Heart left ventricle (tissue), 16 donors: ENCODE results near the gene NUDT16L1. TPM values are rescaled to one million over a fixed set of nuclear protein-coding genes. Genes with fewer than 3 reads are reported as not detected.
A peak's percentile ranks its signal among the peaks of the same experiment; 100 is the strongest.

Experiments used
- ATAC-seq, 4 donors: fragments of 200-7000 bp; cut with Tn5 transposase; one replicate each; pipeline ENCODE4 v1.9.1; 2020 to 2022; ENCODE audit warnings: moderate library complexity in 4 of 4, mild to moderate bottlenecking in 3 of 4, moderate number of reproducible peaks in 1 of 4
- DNase-seq, 5 donors: peaks; one replicate each; pipeline ENCODE4 v3.0.0-alpha.2; 2020
- H3K27ac ChIP-seq, 12 donors: fragments of 200-600 bp; sonication (generic) in 4 of 12; one replicate each; pipeline versions ENCODE4 v1.5.0 to v1.8.0; 2016 to 2022; ENCODE audit warnings: mild to moderate bottlenecking in 2 of 12
- H3K27me3 ChIP-seq, 9 donors: fragments of 200-600 bp; sonication (generic) in 2 of 9; one replicate each; pipeline versions ENCODE4 v1.5.1 to v1.8.0; 2016 to 2022; ENCODE audit warnings: mild to moderate bottlenecking in 3 of 9
- H3K36me3 ChIP-seq, 9 donors: fragments of 200-600 bp; sonication (generic) in 2 of 9; one replicate each; pipeline versions ENCODE4 v1.5.0 to v1.8.0; 2018 to 2022; ENCODE audit warnings: mild to moderate bottlenecking in 2 of 9
- H3K4me1 ChIP-seq, 12 donors: fragments of 200-600 bp; sonication (generic) in 4 of 12; one replicate each; pipeline versions ENCODE4 v1.5.0 to v1.8.0; 2016 to 2022; ENCODE audit warnings: mild to moderate bottlenecking in 3 of 12
- H3K4me3 ChIP-seq, 12 donors: fragments of 200-600 bp; sonication (generic) in 4 of 12; one replicate each; pipeline versions ENCODE4 v1.5.0 to v1.8.0; 2017 to 2022; ENCODE audit warnings: mild to moderate bottlenecking in 9 of 12, moderate library complexity in 4 of 12
- H3K9me3 ChIP-seq, 12 donors: fragments of 200-600 bp; sonication (generic) in 4 of 12; one replicate each; pipeline versions ENCODE4 v1.5.0 to v1.8.0; 2016 to 2022; ENCODE audit warnings: mild to moderate bottlenecking in 1 of 12
- POLR2A ChIP-seq, 2 donors: fragments of 450-650 bp; IDR thresholded peaks; one replicate each; pipeline ENCODE4 v1.6.1; 2017; ENCODE audit warnings: antibody characterized with exemption in 2 of 2, mild to moderate bottlenecking in 2 of 2, moderate library complexity in 2 of 2
- WGBS, 4 donors: extraction: QIAGEN DNeasy Blood & Tissue Kit in 2 of 4; methylation state at CpG; one replicate each; pipeline versions ENCODE4 v1.1.5 to v1.1.7; 2013 to 2018; 5-methylcytosine and 5-hydroxymethylcytosine counted together
- intact Hi-C, 10 donors: fragments of 100-400 bp; cut with DNase I; formaldehyde crosslinking; loops; one replicate each; pipeline versions ENCODE4 v1.11.1 to v1.14.2; 2022
- polyA plus RNA-seq, 2 donors: library from polyadenylated mRNA; stranded (reverse); fragments of 200-250 nt; gene quantifications; one replicate each; pipeline ENCODE4 v1.2.3, GENCODE V29; 2013
- total RNA-seq, 9 donors: library from RNA; depleted of rRNA in 2 of 9; stranded (reverse); fragments of >200 nt in 2 of 9; fragmentation: NEBNext Ultra II Directional in 3 of 9; extraction: Animal tissue kit (Norgen Biotek cat#: 25700) in 3 of 9; gene quantifications; one replicate each; pipeline versions ENCODE4 v1.1.0 to v1.2.4, GENCODE V29; 2016 to 2023
- TF ChIP-seq, protein P1 (sequence below), 12 donors: fragments of 200-600 bp; sonication (generic) in 4 of 12; IDR thresholded peaks; one replicate each; pipeline versions ENCODE4 v1.5.0 to v1.8.0; 2018 to 2022; ENCODE audit warnings: antibody characterized with exemption in 12 of 12, mild to moderate bottlenecking in 5 of 12
- donor health status: ischemic (EF 13 %, LVEDD 7.1; RV severe dilation, severe dysfunction).
- donor health status: healthy with polysubstance abuse.
- donor health status: DM: no; HTN: yes; CAD: no.
- donor health status: DM: no; HTN: no; CAD: no.
- donor health status: ischemic (EF 25% LVEDD 6.9; RV normal size, moderate dysfunction).
- donor health status: ischemic (EF 25% LVEDD 5.7; RV mildly dilated, moderate dysfunction).
- donor health status: healthy.
- donor health status: DM: yes; HTN: yes; CAD: no.
- donor health status: ischemic (EF 35%, LVEDD 5.7; RV mildly dilated, moderate dysfunction).
- donor health status: nonischemic (EF 11% LVEDD 7.7; RV severe dilation, severe dysfunction).
- donor health status: DM: yes; HTN: yes; CAD: no.
- donor health status: PGD.
- donor health status: ischemic (EF 29% LVEDD 5.4; RV normal size, mild dysfunction).
- donor health status: nonischemic (EF 23%, LVEDD 6.1; RV moderate dilation, normal function).

NUDT16L1 gene
- total and polyA plus RNA-seq, 11 donors, result 33.1 to 65.2 (median 47.5) TPM

DNA sequence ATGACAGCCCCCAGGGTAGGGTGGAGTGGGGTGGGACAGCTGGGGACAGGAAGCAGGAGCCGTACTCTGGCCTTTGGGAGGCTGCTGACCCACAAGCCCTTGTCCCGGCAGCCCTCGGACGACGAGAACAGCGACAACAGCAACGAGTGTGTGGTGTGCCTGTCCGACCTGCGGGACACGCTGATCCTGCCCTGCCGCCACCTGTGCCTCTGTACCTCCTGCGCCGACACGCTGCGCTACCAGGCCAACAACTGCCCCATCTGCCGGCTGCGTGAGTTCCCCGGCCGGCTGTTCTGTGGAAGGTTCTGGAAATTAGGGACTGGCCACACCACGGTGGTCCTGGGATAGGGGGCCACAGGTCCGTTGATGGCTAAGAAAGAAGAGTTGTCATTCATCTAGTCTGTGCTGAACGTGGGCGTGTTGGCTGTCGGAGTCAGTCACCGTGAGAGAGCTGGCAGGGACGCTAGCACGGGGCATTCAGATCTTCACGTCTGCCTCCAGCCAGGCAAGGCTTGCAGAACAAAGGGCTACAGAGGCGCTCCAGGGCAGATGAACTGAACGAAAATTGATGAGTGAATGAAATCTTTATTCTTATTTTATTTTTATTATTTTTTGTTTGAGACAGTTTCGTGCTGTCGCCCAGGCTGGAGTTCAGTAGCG is 19.8 kb upstream of the NUDT16L1 start:
- Histone ChIP-seq H3K9me3 (no peaks in the 10 kb centered on the region), H3K36me3 (peaks cover 0 to 84% (median 59%) of the 10 kb centered on the region in 9 donors), H3K4me3 (no peak overlapping the region), H3K27me3 (no peaks in the 10 kb centered on the region), H3K27ac (no peak overlapping the region), H3K4me1 (peaks cover 0 to 25% (median 8%) of the 10 kb centered on the region in 12 donors)
- intact Hi-C loops, result no loop called here
- TF ChIP-seq, protein P1, sequence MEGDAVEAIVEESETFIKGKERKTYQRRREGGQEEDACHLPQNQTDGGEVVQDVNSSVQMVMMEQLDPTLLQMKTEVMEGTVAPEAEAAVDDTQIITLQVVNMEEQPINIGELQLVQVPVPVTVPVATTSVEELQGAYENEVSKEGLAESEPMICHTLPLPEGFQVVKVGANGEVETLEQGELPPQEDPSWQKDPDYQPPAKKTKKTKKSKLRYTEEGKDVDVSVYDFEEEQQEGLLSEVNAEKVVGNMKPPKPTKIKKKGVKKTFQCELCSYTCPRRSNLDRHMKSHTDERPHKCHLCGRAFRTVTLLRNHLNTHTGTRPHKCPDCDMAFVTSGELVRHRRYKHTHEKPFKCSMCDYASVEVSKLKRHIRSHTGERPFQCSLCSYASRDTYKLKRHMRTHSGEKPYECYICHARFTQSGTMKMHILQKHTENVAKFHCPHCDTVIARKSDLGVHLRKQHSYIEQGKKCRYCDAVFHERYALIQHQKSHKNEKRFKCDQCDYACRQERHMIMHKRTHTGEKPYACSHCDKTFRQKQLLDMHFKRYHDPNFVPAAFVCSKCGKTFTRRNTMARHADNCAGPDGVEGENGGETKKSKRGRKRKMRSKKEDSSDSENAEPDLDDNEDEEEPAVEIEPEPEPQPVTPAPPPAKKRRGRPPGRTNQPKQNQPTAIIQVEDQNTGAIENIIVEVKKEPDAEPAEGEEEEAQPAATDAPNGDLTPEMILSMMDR (IDR thresholded peaks at IDR 0.05), result no peak
- no peak for TF ChIP-seq POLR2A (IDR thresholded peaks at IDR 0.05)
- no peak for ATAC-seq
- DNase-seq, result peak in 1 of 5 donors; percentile 65
- 85 to 93% (median 92%) methylated on average over 33 of the region's 33 CpGs for WGBS, 4 donors

DNA sequence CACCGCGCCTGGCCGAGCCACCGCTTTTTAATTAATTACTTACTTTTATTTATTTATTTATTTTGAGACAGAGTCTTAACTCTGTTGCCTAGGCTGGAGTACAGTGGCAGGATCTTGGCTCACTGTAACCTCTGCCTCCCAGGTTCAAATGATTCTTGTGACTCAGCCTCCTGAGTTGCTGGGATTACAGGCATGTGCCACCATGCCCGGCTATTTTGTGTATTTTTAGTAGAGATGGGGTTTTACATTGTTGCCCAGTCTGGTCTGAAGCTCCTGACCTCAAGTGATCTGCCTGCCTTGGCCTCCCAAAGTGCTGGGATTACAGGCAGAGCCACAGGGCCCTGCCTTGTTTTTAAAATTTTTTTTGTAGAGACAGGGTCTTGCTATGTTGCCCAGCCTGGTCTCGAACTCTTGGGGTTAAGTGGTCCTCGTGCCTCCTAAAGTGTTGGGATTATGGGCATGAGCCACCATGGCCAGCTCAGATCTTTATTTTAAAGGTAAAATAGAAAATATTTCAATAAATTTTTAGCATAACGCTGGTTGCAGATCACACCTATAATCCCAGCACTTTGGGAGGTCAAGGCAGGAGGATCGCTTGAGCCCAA is 18.3 kb upstream of the NUDT16L1 start:
- Histone ChIP-seq H3K4me1 (peaks cover 0 to 40% (median 16%) of the 10 kb centered on the region in 12 donors), H3K36me3 (peaks cover 0 to 79% (median 45%) of the 10 kb centered on the region in 9 donors), H3K4me3 (no peak overlapping the region), H3K27ac (no peak overlapping the region), H3K9me3 (no peaks in the 10 kb centered on the region), H3K27me3 (no peaks in the 10 kb centered on the region)
- WGBS, 4 donors, result 93 to 97% (median 96%) methylated on average over 9 of the region's 9 CpGs
- no peak for ATAC-seq
- DNase-seq, result no peak
- TF ChIP-seq, protein P1 (IDR thresholded peaks at IDR 0.05), result no peak
- TF ChIP-seq POLR2A (IDR thresholded peaks at IDR 0.05), result no peak
- intact Hi-C loops, result no loop called here

DNA sequence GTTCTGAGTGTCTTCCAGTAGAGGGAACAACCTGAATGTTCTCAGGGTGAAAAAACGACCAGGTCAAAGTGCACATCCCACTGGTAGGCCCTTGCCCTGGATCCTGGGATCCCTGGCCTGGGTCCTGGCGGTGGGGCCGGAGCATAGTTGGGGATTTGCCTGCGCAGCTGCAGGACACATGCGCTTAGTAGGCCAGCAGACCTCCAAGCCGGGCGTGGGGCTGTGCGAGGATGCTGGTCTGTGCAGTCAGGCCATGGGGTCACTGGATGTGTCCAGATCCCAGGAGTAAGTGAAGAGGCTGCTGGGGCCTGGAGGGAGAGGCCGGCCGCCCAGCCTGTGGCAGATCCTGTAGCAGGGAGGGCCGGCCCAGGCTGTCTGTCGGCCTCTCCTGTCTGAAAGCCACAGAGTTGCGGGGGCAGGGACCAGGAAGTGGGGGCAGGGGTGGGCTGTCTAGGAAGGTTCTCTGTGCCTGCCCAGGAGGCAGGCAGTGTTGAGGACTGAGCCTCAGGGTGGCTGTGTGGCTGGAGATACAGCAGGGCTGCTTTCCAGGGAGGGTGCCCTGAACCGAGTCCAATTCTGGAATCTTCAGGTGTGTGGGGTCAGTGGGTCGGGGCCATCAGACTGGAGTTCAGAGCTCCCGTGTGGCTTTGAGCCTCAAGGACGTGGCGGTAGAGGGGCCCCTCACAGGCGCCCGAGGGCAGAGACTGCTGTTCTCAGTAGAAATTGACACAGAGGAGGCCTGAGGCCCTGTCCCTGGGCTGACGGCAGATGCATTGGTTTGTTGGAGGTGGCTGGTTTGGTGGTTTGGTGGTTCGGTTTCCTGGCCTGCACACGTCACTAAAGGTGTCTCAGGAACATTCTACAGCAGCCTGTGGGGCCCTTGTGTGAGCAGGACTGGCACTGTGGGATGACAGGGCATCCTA is 17.2 kb upstream of the NUDT16L1 start:
- 70 to 84% (median 80%) methylated on average over 11 to 23 of the region's 23 CpGs for WGBS, 4 donors
- peaks cover 0 to 73% (median 36%) of the 10 kb centered on the region in 9 donors for H3K36me3 ChIP-seq
- H3K27me3 ChIP-seq, result no peaks in the 10 kb centered on the region
- intact Hi-C loops, result no loop called here
- H3K4me3 ChIP-seq, result no peak overlapping the region
- H3K4me1 ChIP-seq, result peaks cover 0 to 41% (median 22%) of the 10 kb centered on the region in 12 donors
- ATAC-seq, result no peak
- H3K9me3 ChIP-seq, result no peaks in the 10 kb centered on the region
- peak in 1 of 5 donors; percentile 8 for DNase-seq
- H3K27ac ChIP-seq, result peak overlapping the region in 11 of 12 donors; percentile 57 to 97 (median 85)
- TF ChIP-seq, protein P1 (IDR thresholded peaks at IDR 0.05), result no peak
- no peak for TF ChIP-seq POLR2A (IDR thresholded peaks at IDR 0.05)
